Astrocyte (in vitro differentiated cells and primary cell): Measurements from ENCODE around the gene MARCHF10.

Experiments used
- EZH2 ChIP-seq: IDR thresholded peaks from 2 replicates; pipeline ENCODE4 v1.6.1; 2012; ENCODE audit warnings: mild to moderate bottlenecking, low read length, inconsistent platforms; ENCODE audit not compliant: insufficient read depth
- TF ChIP-seq, protein P1 (sequence below): IDR thresholded peaks from 2 replicates; pipeline ENCODE4 v1.5.1; 2011; ENCODE audit warnings: low read depth, mild to moderate bottlenecking, inconsistent platforms, low read length, moderate library complexity; ENCODE audit not compliant: insufficient read depth

DNA sequence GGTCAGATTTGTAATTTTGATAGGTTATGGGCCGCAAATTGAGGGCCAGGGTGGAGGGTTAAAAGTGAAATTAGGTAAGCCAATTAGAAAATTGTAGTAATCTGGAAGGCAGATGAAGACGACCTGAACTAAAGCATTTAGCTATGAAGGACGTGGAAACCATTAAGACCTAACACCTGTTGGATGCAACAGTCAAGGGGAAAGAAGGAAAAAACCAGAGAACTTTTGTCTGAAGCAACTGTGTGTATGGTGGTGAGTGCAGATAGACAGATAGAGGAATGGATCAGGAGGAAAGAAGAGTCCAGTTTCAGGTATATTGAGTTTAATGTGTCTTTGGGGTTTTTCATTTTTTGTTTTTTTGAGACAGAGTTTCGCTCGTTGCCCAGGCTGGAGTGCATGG, 40.2 kb upstream of the MARCHF10 start:
- TF ChIP-seq, protein P1, sequence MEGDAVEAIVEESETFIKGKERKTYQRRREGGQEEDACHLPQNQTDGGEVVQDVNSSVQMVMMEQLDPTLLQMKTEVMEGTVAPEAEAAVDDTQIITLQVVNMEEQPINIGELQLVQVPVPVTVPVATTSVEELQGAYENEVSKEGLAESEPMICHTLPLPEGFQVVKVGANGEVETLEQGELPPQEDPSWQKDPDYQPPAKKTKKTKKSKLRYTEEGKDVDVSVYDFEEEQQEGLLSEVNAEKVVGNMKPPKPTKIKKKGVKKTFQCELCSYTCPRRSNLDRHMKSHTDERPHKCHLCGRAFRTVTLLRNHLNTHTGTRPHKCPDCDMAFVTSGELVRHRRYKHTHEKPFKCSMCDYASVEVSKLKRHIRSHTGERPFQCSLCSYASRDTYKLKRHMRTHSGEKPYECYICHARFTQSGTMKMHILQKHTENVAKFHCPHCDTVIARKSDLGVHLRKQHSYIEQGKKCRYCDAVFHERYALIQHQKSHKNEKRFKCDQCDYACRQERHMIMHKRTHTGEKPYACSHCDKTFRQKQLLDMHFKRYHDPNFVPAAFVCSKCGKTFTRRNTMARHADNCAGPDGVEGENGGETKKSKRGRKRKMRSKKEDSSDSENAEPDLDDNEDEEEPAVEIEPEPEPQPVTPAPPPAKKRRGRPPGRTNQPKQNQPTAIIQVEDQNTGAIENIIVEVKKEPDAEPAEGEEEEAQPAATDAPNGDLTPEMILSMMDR = no peak
- no peak for TF ChIP-seq EZH2
